GM12878 (cell line): ENCODE results near the gene MRPL49.

Source experiments
- CTCF ChIP-seq, 3 experiments: IDR thresholded peaks in 2 of 3; conservative IDR thresholded peaks in 1 of 3; 2 replicates each; pipeline ENCODE4 v1.5.1; 2011; ENCODE audit warnings: low read depth in 3 of 3, low read length in 3 of 3, mild to moderate bottlenecking in 3 of 3, control low read depth in 2 of 3, moderate library complexity in 2 of 3, inconsistent platforms in 1 of 3, mixed read lengths in 1 of 3; ENCODE audit not compliant: control insufficient read depth in 2 of 3, insufficient read depth in 1 of 3; ENCODE audit errors: extremely low read depth in 1 of 3
- EP300 ChIP-seq, 2 experiments: fragments of 150-350 bp in 1 of 2; IDR thresholded peaks; 2 replicates each; pipeline ENCODE4 v1.6.1; 2011 to 2012; ENCODE audit warnings: low read depth in 2 of 2, low read length in 2 of 2, borderline replicate concordance in 1 of 2, improper control_type of control experiment in 1 of 2, inconsistent platforms in 1 of 2; ENCODE audit not compliant: control insufficient read depth in 1 of 2
- TAF1 ChIP-seq: IDR thresholded peaks from 2 replicates; pipeline ENCODE4 v1.6.1; 2011; ENCODE audit warnings: mild to moderate bottlenecking, low read depth, low read length, borderline replicate concordance
- ZNF274 ChIP-seq: IDR thresholded peaks from one replicate; pipeline ENCODE4 v1.8.0; 2011; ENCODE audit not compliant: insufficient read length, insufficient read depth
- TF ChIP-seq, protein P1 (sequence below): fragments of 150-350 bp; IDR thresholded peaks from 2 replicates; pipeline ENCODE4 v1.6.1; 2014; ENCODE audit warnings: mild to moderate bottlenecking, low read depth, low read length
- TF ChIP-seq, protein P2 (sequence below): IDR thresholded peaks from 2 replicates; pipeline ENCODE4 v1.6.1; 2011; ENCODE audit warnings: borderline replicate concordance, low read depth, mild to moderate bottlenecking, moderate library complexity, mixed read lengths, low read length; ENCODE audit not compliant: insufficient read depth; ENCODE audit errors: extremely low read length

GRCh38 chr11:65148657-65149056 is 26.5 kb downstream of the MRPL49 start:
- TF ChIP-seq CTCF (IDR thresholded peaks at IDR 0.05 in 2 of 3, conservative IDR thresholded peaks at IDR 0.05 in 1 of 3; ENCODE audit: control insufficient read depth in 2 of 3, extremely low read depth in 1 of 3, insufficient read depth in 1 of 3, low read depth in 3 of 3, low read length in 3 of 3) (no peak), TAF1 (no peak), ZNF274 (no peak), EP300 (IDR thresholded peaks at IDR 0.05; ENCODE audit: borderline replicate concordance in 1 of 2, control insufficient read depth in 1 of 2, low read depth in 2 of 2, low read length in 2 of 2) (no peak)
- TF ChIP-seq, protein P1, sequence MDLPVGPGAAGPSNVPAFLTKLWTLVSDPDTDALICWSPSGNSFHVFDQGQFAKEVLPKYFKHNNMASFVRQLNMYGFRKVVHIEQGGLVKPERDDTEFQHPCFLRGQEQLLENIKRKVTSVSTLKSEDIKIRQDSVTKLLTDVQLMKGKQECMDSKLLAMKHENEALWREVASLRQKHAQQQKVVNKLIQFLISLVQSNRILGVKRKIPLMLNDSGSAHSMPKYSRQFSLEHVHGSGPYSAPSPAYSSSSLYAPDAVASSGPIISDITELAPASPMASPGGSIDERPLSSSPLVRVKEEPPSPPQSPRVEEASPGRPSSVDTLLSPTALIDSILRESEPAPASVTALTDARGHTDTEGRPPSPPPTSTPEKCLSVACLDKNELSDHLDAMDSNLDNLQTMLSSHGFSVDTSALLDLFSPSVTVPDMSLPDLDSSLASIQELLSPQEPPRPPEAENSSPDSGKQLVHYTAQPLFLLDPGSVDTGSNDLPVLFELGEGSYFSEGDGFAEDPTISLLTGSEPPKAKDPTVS = no peak
- TF ChIP-seq, protein P2, sequence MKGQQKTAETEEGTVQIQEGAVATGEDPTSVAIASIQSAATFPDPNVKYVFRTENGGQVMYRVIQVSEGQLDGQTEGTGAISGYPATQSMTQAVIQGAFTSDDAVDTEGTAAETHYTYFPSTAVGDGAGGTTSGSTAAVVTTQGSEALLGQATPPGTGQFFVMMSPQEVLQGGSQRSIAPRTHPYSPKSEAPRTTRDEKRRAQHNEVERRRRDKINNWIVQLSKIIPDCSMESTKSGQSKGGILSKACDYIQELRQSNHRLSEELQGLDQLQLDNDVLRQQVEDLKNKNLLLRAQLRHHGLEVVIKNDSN = no peak
